ENCODE measurements around the gene ASAP2. TPM values are rescaled to one million over a fixed set of nuclear protein-coding genes. Genes with fewer than 3 reads are reported as not detected.

The ASAP2 gene
- total RNA-seq, 1 experiment from 2014 or later: 25.2 TPM

DNA sequence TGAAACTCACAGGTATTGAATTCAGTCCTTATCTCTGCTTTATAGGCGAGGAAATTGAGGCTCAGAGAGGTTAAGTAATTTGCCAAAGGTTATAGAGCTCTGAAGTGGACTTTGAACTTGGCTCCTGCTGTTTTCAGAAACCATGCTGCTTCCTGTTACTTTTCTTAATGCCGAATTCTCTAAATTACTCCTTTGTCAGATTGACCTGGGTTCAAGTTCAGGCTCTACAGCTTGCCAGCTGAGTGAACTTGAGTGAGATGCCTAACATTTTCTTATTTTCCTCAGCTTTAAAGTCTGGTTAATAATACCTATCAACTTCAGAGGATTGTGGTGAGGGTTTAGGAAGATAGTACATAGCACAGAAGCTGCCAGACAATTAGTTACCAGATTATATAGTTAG lies 3.4 kb downstream of the ASAP2 start:
- no peak for DNase-seq
- CTCF ChIA-PET: no interaction called here
- peaks cover 38% of the 10 kb centered on the region for H3K4me1 ChIP-seq (ENCODE audit: insufficient read depth, low read length)
- no peaks in the 10 kb centered on the region for H3F3A ChIP-seq (ENCODE audit: low read length, unreplicated experiment)
- no peaks in the 10 kb centered on the region for H3K27me3 ChIP-seq (ENCODE audit: low read length)
- no peaks in the 10 kb centered on the region for H3K9me2 ChIP-seq (replicated peaks; ENCODE audit: low read length)
- peak overlapping the region; percentile 26 for H3K4me3 ChIP-seq (ENCODE audit: low read length)
- H3K27ac ChIP-seq (ENCODE audit: low read length): peak overlapping the region; percentile 89
- H3K9me3 ChIP-seq (ENCODE audit: low read length): no peaks in the 10 kb centered on the region
- peaks cover 19% of the 10 kb centered on the region for H4K20me1 ChIP-seq (ENCODE audit: low read length)
- no peak for ATAC-seq
- peak overlapping the region; percentile 17 for H3K9ac ChIP-seq (ENCODE audit: low read length)
- H3K4me2 ChIP-seq (ENCODE audit: low read length): peak overlapping the region; percentile 83
- H3K36me3 ChIP-seq (ENCODE audit: low read depth, low read length): 0 out of 2 replicates have a peak, but pooled peaks cover 4% of the 10 kb centered on the region
- TF ChIP-seq EZH2phosphoT487 (IDR thresholded peaks at IDR 0.05; ENCODE audit: borderline replicate concordance, low read length) (no peak), EZH2 (IDR thresholded peaks at IDR 0.05; ENCODE audit: low read length, unreplicated experiment) (no peak)
- TF ChIP-seq, protein P1, sequence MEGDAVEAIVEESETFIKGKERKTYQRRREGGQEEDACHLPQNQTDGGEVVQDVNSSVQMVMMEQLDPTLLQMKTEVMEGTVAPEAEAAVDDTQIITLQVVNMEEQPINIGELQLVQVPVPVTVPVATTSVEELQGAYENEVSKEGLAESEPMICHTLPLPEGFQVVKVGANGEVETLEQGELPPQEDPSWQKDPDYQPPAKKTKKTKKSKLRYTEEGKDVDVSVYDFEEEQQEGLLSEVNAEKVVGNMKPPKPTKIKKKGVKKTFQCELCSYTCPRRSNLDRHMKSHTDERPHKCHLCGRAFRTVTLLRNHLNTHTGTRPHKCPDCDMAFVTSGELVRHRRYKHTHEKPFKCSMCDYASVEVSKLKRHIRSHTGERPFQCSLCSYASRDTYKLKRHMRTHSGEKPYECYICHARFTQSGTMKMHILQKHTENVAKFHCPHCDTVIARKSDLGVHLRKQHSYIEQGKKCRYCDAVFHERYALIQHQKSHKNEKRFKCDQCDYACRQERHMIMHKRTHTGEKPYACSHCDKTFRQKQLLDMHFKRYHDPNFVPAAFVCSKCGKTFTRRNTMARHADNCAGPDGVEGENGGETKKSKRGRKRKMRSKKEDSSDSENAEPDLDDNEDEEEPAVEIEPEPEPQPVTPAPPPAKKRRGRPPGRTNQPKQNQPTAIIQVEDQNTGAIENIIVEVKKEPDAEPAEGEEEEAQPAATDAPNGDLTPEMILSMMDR (conservative IDR thresholded peaks at IDR 0.05; ENCODE audit: low read depth, low read length): no peak
- intact Hi-C loops (cut with micrococcal nuclease): no loop called here
- no TSS peak for BruUV-seq (replicated peaks)
- H2AFZ ChIP-seq (ENCODE audit: low read length): no peak overlapping the region
- POLR2A ChIA-PET (ENCODE audit: unreplicated experiment): no interaction called here
- H3K79me2 ChIP-seq (ENCODE audit: low read length): peaks cover 88% of the 10 kb centered on the region

GRCh38 chr2:9211496-9211895 lies 4.9 kb downstream of the ASAP2 start:
- H3K9ac ChIP-seq (ENCODE audit: low read length): no peak overlapping the region
- H3K36me3 ChIP-seq (ENCODE audit: low read depth, low read length): 0 out of 2 replicates have a peak, but pooled peaks cover 4% of the 10 kb centered on the region
- 0 out of 2 replicates have a peak overlapping the region, but pooled peaks have one; percentile 38 for H3K4me2 ChIP-seq (ENCODE audit: low read length)
- H3F3A ChIP-seq (ENCODE audit: low read length, unreplicated experiment): no peaks in the 10 kb centered on the region
- ATAC-seq (no peak), DNase-seq (no peak)
- H3K4me1 ChIP-seq (ENCODE audit: insufficient read depth, low read length): peaks cover 31% of the 10 kb centered on the region
- no peaks in the 10 kb centered on the region for H3K9me3 ChIP-seq (ENCODE audit: low read length)
- H2AFZ ChIP-seq (ENCODE audit: low read length): no peak overlapping the region
- TF ChIP-seq, protein P1 (conservative IDR thresholded peaks at IDR 0.05; ENCODE audit: low read depth, low read length): no peak
- TF ChIP-seq EZH2 (IDR thresholded peaks at IDR 0.05; ENCODE audit: low read length, unreplicated experiment) (no peak), EZH2phosphoT487 (IDR thresholded peaks at IDR 0.05; ENCODE audit: borderline replicate concordance, low read length) (no peak)
- H3K27me3 ChIP-seq (ENCODE audit: low read length): no peaks in the 10 kb centered on the region
- H3K27ac ChIP-seq (ENCODE audit: low read length): peak overlapping the region; percentile 29; the same call in 1 of the 2 replicates
- ChIA-PET POLR2A (ENCODE audit: unreplicated experiment) (no interaction called here), CTCF (no interaction called here)
- H4K20me1 ChIP-seq (ENCODE audit: low read length): peaks cover 21% of the 10 kb centered on the region
- intact Hi-C loops (cut with micrococcal nuclease): no loop called here
- no TSS peak for BruUV-seq (replicated peaks)
- H3K9me2 ChIP-seq (replicated peaks; ENCODE audit: low read length): no peaks in the 10 kb centered on the region
- peaks cover 93% of the 10 kb centered on the region for H3K79me2 ChIP-seq (ENCODE audit: low read length)
- no peak overlapping the region for H3K4me3 ChIP-seq (ENCODE audit: low read length)

- ATAC-seq (no peak), DNase-seq (peak; percentile 48)
- peak overlapping the region; percentile 29 for H3K27ac ChIP-seq (ENCODE audit: low read length)
- peaks cover 31% of the 10 kb centered on the region for H3K4me1 ChIP-seq (ENCODE audit: insufficient read depth, low read length)
- H4K20me1 ChIP-seq (ENCODE audit: low read length): peaks cover 24% of the 10 kb centered on the region
- no peaks in the 10 kb centered on the region for H3F3A ChIP-seq (ENCODE audit: low read length, unreplicated experiment)
- BruUV-seq (replicated peaks): no TSS peak
- H3K79me2 ChIP-seq (ENCODE audit: low read length): peaks cover 96% of the 10 kb centered on the region
- no peaks in the 10 kb centered on the region for H3K9me2 ChIP-seq (replicated peaks; ENCODE audit: low read length)
- H2AFZ ChIP-seq (ENCODE audit: low read length): no peak overlapping the region
- H3K4me3 ChIP-seq (ENCODE audit: low read length): no peak overlapping the region
- no peaks in the 10 kb centered on the region for H3K27me3 ChIP-seq (ENCODE audit: low read length)
- ChIA-PET POLR2A (ENCODE audit: unreplicated experiment) (no interaction called here), CTCF (no interaction called here)
- no peaks in the 10 kb centered on the region for H3K9me3 ChIP-seq (ENCODE audit: low read length)
- TF ChIP-seq EZH2phosphoT487 (IDR thresholded peaks at IDR 0.05; ENCODE audit: borderline replicate concordance, low read length): no peak
- TF ChIP-seq, protein P1 (conservative IDR thresholded peaks at IDR 0.05; ENCODE audit: low read depth, low read length): no peak
- no peak for TF ChIP-seq EZH2 (IDR thresholded peaks at IDR 0.05; ENCODE audit: low read length, unreplicated experiment)
- H3K36me3 ChIP-seq (ENCODE audit: low read depth, low read length): 0 out of 2 replicates have a peak, but pooled peaks cover 4% of the 10 kb centered on the region
- H3K9ac ChIP-seq (ENCODE audit: low read length): no peak overlapping the region
- intact Hi-C loops (cut with micrococcal nuclease): no loop called here
- peak overlapping the region; percentile 38 for H3K4me2 ChIP-seq (ENCODE audit: low read length)
Observed at GRCh38 chr2:9212010-9212635, 5.5 kb downstream of the ASAP2 start.
